ENCODE measurements around the gene DYNC2LI1. TPM values are rescaled to one million over a fixed set of nuclear protein-coding genes. Genes with fewer than 3 reads are reported as not detected.

Gene DYNC2LI1
- total RNA-seq, 1 donor from 2014 or later = 15.3 TPM

- H3K79me2 ChIP-seq (ENCODE audit: insufficient read depth, low read length) = peaks cover 6% of the 10 kb centered on the region
- Mint-ChIP-seq H3K27me3 (ENCODE audit: low read depth, unreplicated experiment) (no peaks in the 10 kb centered on the region), H3K4me3 (ENCODE audit: unreplicated experiment) (no peak overlapping the region), H3K4me1 (ENCODE audit: low read depth, unreplicated experiment) (peaks cover 3% of the 10 kb centered on the region), H3K9me3 (ENCODE audit: unreplicated experiment) (no peaks in the 10 kb centered on the region), H3K36me3 (ENCODE audit: low read depth, unreplicated experiment) (peaks cover 10% of the 10 kb centered on the region), H3K27ac (ENCODE audit: unreplicated experiment) (no peak overlapping the region)
- H3K9ac ChIP-seq (ENCODE audit: low read length) = no peak overlapping the region
- no peak overlapping the region for H3K4me3 ChIP-seq (ENCODE audit: insufficient read depth, low read depth, low read length)
- no peak overlapping the region for H3K4me2 ChIP-seq (ENCODE audit: low read length)
- no peak overlapping the region for H3K27ac ChIP-seq (ENCODE audit: low read depth, low read length)
- no peak for FAIRE-seq
- no peaks in the 10 kb centered on the region for H3K27me3 ChIP-seq (ENCODE audit: insufficient read depth, low read length)
- DNase-seq (ENCODE audit: low read depth) = no peak
- no peaks in the 10 kb centered on the region for H3K36me3 ChIP-seq (ENCODE audit: insufficient read depth, low read length)
- no peaks in the 10 kb centered on the region for H3K9me3 ChIP-seq (ENCODE audit: insufficient read depth, low read depth, low read length)
- no peak overlapping the region for H2AFZ ChIP-seq (ENCODE audit: low read depth, low read length)
- peaks cover 4% of the 10 kb centered on the region for H3K4me1 ChIP-seq (ENCODE audit: insufficient read depth, low read length)
- TF ChIP-seq CTCF (IDR thresholded peaks at IDR 0.05; ENCODE audit: insufficient read depth, low read depth, low read length) (no peak), EZH2 (IDR thresholded peaks at IDR 0.05; ENCODE audit: insufficient read depth, low read length) (no peak)
- no peaks in the 10 kb centered on the region for H4K20me1 ChIP-seq (ENCODE audit: insufficient read depth, low read length)
Measured at GRCh38 chr2:43777306-43777926, 3.6 kb downstream of the DYNC2LI1 start.

- Histone ChIP-seq H4K20me1 (ENCODE audit: insufficient read depth, low read length) (no peaks in the 10 kb centered on the region), H3K27me3 (ENCODE audit: insufficient read depth, low read length) (no peaks in the 10 kb centered on the region), H3K79me2 (ENCODE audit: insufficient read depth, low read length) (peaks cover 6% of the 10 kb centered on the region), H3K4me1 (ENCODE audit: insufficient read depth, low read length) (peaks cover 4% of the 10 kb centered on the region), H3K4me3 (ENCODE audit: insufficient read depth, low read depth, low read length) (no peak overlapping the region), H2AFZ (ENCODE audit: low read depth, low read length) (no peak overlapping the region), H3K36me3 (ENCODE audit: insufficient read depth, low read length) (no peaks in the 10 kb centered on the region), H3K9me3 (ENCODE audit: insufficient read depth, low read depth, low read length) (no peaks in the 10 kb centered on the region), H3K9ac (ENCODE audit: low read length) (no peak overlapping the region), H3K4me2 (ENCODE audit: low read length) (no peak overlapping the region), H3K27ac (ENCODE audit: low read depth, low read length) (no peak overlapping the region)
- H3K9me3 Mint-ChIP-seq (ENCODE audit: unreplicated experiment) = no peaks in the 10 kb centered on the region
- FAIRE-seq = no peak
- peaks cover 3% of the 10 kb centered on the region for H3K4me1 Mint-ChIP-seq (ENCODE audit: low read depth, unreplicated experiment)
- no peak overlapping the region for H3K4me3 Mint-ChIP-seq (ENCODE audit: unreplicated experiment)
- TF ChIP-seq CTCF (IDR thresholded peaks at IDR 0.05; ENCODE audit: insufficient read depth, low read depth, low read length) (no peak), EZH2 (IDR thresholded peaks at IDR 0.05; ENCODE audit: insufficient read depth, low read length) (no peak)
- no peak overlapping the region for H3K27ac Mint-ChIP-seq (ENCODE audit: unreplicated experiment)
- peaks cover 10% of the 10 kb centered on the region for H3K36me3 Mint-ChIP-seq (ENCODE audit: low read depth, unreplicated experiment)
- no peaks in the 10 kb centered on the region for H3K27me3 Mint-ChIP-seq (ENCODE audit: low read depth, unreplicated experiment)
- no peak for DNase-seq (ENCODE audit: low read depth)
Measured at GRCh38 chr2:43778233-43778632, 4.4 kb downstream of the DYNC2LI1 start.

- no peak overlapping the region for H3K27ac Mint-ChIP-seq (ENCODE audit: unreplicated experiment)
- DNase-seq (ENCODE audit: low read depth) (no peak), FAIRE-seq (no peak)
- Histone ChIP-seq H3K79me2 (ENCODE audit: insufficient read depth, low read length) (no peaks in the 10 kb centered on the region), H3K4me2 (ENCODE audit: low read length) (no peak overlapping the region), H3K9me3 (ENCODE audit: insufficient read depth, low read depth, low read length) (no peaks in the 10 kb centered on the region), H3K36me3 (ENCODE audit: insufficient read depth, low read length) (peaks cover 13% of the 10 kb centered on the region), H4K20me1 (ENCODE audit: insufficient read depth, low read length) (no peaks in the 10 kb centered on the region), H3K4me1 (ENCODE audit: insufficient read depth, low read length) (no peaks in the 10 kb centered on the region), H3K27me3 (ENCODE audit: insufficient read depth, low read length) (no peaks in the 10 kb centered on the region), H2AFZ (ENCODE audit: low read depth, low read length) (no peak overlapping the region), H3K27ac (ENCODE audit: low read depth, low read length) (no peak overlapping the region), H3K4me3 (ENCODE audit: insufficient read depth, low read depth, low read length) (no peak overlapping the region), H3K9ac (ENCODE audit: low read length) (no peak overlapping the region)
- no peak overlapping the region for H3K4me3 Mint-ChIP-seq (ENCODE audit: unreplicated experiment)
- peaks cover 2% of the 10 kb centered on the region for H3K36me3 Mint-ChIP-seq (ENCODE audit: low read depth, unreplicated experiment)
- H3K27me3 Mint-ChIP-seq (ENCODE audit: low read depth, unreplicated experiment) = no peaks in the 10 kb centered on the region
- H3K4me1 Mint-ChIP-seq (ENCODE audit: low read depth, unreplicated experiment) = no peaks in the 10 kb centered on the region
- no peaks in the 10 kb centered on the region for H3K9me3 Mint-ChIP-seq (ENCODE audit: unreplicated experiment)
- TF ChIP-seq EZH2 (IDR thresholded peaks at IDR 0.05; ENCODE audit: insufficient read depth, low read length) (no peak), CTCF (IDR thresholded peaks at IDR 0.05; ENCODE audit: insufficient read depth, low read depth, low read length) (no peak)
Measured at GRCh38 chr2:43787895-43788294, 14.1 kb downstream of the DYNC2LI1 start.
